ENCODE results near the gene SMPD3. TPM values are rescaled to one million over a fixed set of nuclear protein-coding genes. Genes with fewer than 3 reads are reported as not detected.

SMPD3 gene
- total RNA-seq, 4 donors from 2014 or later = 19.0 to 353 (median 206) TPM

- TF ChIP-seq POLR2A (IDR thresholded peaks at IDR 0.05) (no peak), CTCF (IDR thresholded peaks at IDR 0.05) (no peak)
- Histone ChIP-seq H3K9me3 (no peaks in the 10 kb centered on the region), H3K4me3 (no peak overlapping the region), H3K4me1 (no peaks in the 10 kb centered on the region), H3K36me3 (peaks cover 0 to 86% (median 0%) of the 10 kb centered on the region in 3 donors), H3K27me3 (no peaks in the 10 kb centered on the region), H3K27ac (no peak overlapping the region)
- no peak for DNase-seq
Observed at GRCh38 chr16:68343137-68343536, 105.2 kb downstream of the SMPD3 start.

DNA sequence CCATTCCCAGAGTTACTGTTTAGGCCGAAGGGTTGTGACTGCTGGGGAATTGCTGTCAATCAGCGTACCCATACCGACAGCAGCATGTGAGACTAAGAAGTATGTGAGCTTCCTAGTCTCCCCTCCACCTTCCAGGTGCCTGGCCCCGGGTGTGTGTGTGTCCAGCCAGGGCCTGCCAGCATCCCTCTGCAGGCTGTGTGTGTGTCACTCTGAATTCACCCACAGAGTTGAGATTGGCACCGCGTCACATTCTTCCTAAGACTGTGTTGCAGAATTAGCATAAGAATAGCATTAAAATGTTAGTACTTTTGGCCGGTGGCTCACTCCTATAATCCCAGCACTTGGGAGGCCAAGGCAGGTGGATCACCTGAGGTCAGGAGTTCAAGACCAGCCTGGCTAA, 105.7 kb downstream of the SMPD3 start:
- H3K4me1 ChIP-seq = no peaks in the 10 kb centered on the region
- no peaks in the 10 kb centered on the region for H3K9me3 ChIP-seq
- TF ChIP-seq POLR2A (IDR thresholded peaks at IDR 0.05) (no peak), CTCF (IDR thresholded peaks at IDR 0.05) (no peak)
- DNase-seq = no peak
- peaks cover 0 to 86% (median 0%) of the 10 kb centered on the region in 3 donors for H3K36me3 ChIP-seq
- H3K27ac ChIP-seq = no peak overlapping the region
- no peaks in the 10 kb centered on the region for H3K27me3 ChIP-seq
- no peak overlapping the region for H3K4me3 ChIP-seq

GRCh38 chr16:68339214-68339613, 109.1 kb downstream of the SMPD3 start:
- TF ChIP-seq CTCF (IDR thresholded peaks at IDR 0.05) (no peak), POLR2A (IDR thresholded peaks at IDR 0.05) (no peak)
- H3K4me3 ChIP-seq = no peak overlapping the region
- H3K9me3 ChIP-seq = no peaks in the 10 kb centered on the region
- no peaks in the 10 kb centered on the region for H3K4me1 ChIP-seq
- no peaks in the 10 kb centered on the region for H3K27me3 ChIP-seq
- no peak overlapping the region for H3K27ac ChIP-seq
- no peak for DNase-seq
- peaks cover 0 to 66% (median 0%) of the 10 kb centered on the region in 3 donors for H3K36me3 ChIP-seq

DNA sequence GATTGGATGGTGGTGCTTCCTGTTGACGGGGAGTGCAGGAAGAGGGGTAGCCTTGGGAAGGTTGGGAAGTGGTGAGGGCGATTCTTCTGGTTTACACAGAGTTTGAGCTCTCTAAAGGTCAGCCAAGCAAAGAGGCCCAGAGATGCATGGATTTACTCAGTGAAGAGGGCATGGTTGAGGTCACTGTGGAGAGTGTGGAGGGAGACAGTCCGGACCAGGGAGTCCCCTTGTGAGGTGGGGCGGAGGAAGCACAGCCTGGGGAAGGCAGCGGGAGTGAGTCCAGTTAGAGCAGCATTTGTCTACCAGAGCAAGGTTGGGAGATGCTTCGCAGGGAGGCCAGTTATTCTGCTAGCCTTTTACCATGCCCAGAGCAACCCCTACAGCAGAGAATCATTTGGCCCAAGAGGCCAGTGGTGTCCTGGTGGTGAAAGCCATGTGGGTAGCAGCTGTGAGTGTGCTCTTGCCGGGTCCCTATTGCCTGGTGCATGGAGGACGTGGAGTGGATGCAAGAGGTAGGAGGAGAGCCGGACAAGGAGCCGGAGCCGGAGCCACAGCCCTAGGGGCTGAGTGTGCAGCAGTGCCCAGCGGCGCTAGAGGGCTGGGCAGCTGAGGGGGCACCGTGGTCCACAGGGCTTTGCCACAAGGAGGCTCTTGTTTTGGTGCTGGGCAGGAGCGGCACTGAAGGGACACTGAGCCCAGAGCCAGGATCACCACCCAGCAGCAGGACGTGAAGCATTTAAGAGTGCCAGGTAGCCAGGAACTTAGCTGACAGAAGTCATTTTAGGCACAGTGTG, 109.8 kb downstream of the SMPD3 start:
- no peak overlapping the region for H3K4me3 ChIP-seq
- H3K4me1 ChIP-seq = peaks cover 0 to 4% (median 0%) of the 10 kb centered on the region in 4 donors
- TF ChIP-seq POLR2A (IDR thresholded peaks at IDR 0.05) (no peak), CTCF (IDR thresholded peaks at IDR 0.05) (no peak)
- no peaks in the 10 kb centered on the region for H3K9me3 ChIP-seq
- H3K36me3 ChIP-seq = peaks cover 0 to 62% (median 0%) of the 10 kb centered on the region in 3 donors
- no peaks in the 10 kb centered on the region for H3K27me3 ChIP-seq
- H3K27ac ChIP-seq = no peak overlapping the region
- DNase-seq = no peak

DNA sequence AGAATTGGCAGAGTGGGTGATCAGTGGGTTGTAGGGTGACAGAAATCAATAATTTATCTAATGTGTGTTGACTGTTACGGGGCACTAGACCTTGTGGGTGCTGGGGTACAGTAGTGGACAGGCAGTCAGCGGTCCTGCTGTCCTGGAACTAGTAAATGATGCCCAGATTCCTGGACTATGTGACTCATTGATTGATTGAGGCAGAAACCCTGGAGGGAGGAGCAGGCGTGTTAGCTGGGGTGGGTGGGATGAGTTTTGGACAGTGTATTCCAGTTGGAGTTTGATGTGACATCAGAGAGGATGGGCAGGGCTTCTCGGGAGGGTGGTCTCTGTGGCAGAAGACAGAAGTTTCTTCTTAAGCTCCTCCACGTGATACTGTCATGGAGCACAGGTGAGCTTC, 113.1 kb downstream of the SMPD3 start:
- no peak overlapping the region for H3K4me3 ChIP-seq
- no peaks in the 10 kb centered on the region for H3K27me3 ChIP-seq
- TF ChIP-seq CTCF (IDR thresholded peaks at IDR 0.05) (no peak), POLR2A (IDR thresholded peaks at IDR 0.05) (no peak)
- DNase-seq = no peak
- no peaks in the 10 kb centered on the region for H3K9me3 ChIP-seq
- H3K4me1 ChIP-seq = peaks cover 0 to 26% (median 0%) of the 10 kb centered on the region in 4 donors
- no peak overlapping the region for H3K27ac ChIP-seq
- peaks cover 0 to 28% (median 0%) of the 10 kb centered on the region in 3 donors for H3K36me3 ChIP-seq
